GM21381 (cell line): ENCODE data around the gene OR4F15.
"Not testable (repeated sequence)": the region's sequence is repeated elsewhere in the genome, so short reads cannot be mapped to it uniquely, and the experiment has no call there.

Source experiments
- ATAC-seq: cut with Tn5 transposase; IDR thresholded peaks from one replicate; pipeline ENCODE4 v1.9.1; 2021; ENCODE audit warnings: mild to moderate bottlenecking, moderate library complexity; ENCODE audit not compliant: unreplicated experiment

Gene OR4F15, protein sequence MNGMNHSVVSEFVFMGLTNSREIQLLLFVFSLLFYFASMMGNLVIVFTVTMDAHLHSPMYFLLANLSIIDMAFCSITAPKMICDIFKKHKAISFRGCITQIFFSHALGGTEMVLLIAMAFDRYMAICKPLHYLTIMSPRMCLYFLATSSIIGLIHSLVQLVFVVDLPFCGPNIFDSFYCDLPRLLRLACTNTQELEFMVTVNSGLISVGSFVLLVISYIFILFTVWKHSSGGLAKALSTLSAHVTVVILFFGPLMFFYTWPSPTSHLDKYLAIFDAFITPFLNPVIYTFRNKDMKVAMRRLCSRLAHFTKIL

DNA sequence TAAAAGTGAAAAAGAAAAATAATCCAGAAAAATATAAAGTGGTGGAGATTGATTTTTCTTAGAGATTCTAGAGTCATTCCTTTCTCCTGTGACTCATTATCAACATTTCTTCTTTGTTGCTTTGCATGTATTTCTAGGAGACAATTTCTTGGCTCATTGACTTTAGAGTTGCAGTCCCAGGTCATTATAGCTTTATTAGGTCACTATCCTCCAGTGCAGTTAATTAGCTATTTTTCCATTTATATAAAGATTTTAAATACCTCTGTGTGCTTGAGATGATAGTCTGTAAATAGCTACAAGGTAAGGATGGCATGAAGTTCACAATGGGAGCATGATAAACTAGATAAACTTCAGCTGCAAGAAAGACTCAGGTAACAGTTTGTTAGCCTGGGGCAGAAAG, at the start of gene OR4F15:
TSS of gene OR4F15 (plus strand) at position 301 of the 400 bp plus-strand sequence. CDS start 5,985 bp downstream, outside the sequence.
- ATAC-seq = no peak

DNA sequence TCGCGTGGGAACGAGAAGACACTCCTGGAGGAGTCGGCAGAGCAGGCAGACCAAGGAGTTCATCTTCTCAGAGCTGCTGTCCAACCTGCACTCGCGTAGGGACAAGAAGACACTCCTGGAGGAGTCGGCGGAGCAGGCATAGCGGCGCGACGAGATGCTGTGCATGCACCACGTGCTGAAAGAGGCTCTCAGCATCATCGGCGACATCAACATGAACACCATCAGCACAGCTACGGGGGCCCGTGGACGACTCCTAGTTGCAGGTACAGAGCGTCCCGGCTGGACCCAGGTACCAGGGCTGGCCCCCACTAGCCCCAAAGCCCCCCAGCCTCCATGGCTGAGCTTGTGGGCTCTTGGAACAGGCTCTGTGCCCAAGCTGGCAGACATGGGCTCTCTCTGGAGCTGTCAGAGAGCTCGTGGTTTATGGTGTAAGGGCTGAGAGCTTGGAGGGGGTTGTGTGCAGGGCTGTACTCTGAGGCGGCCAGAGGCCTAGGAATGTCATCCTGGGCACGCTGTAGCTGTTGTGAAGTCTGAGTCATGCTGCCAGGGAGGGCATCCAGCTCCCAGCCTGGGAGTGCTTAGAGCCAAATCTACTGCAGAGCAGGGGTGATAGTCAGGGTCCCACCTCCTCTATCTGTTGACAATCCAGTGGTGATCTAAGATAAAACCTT, 47.2 kb upstream of the OR4F15 start:
- not testable (repeated sequence) for ATAC-seq

DNA sequence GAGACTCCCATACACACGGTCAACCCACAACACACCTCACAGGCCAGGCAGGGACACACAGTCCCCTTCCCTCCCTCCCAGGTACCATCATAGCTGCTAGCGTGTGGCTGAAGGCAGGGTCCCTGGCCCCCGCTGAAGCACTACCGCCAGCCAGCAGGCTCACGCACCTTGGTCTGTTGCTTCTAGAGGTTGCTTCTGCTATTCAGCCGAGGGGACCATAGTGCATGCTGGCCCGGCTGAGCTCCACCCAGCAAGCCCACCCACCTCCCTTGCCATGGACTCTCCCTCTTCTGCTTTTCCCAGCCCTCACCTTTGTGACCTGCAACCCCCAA, 46.7 kb upstream of the OR4F15 start:
- ATAC-seq = not testable (repeated sequence)

DNA sequence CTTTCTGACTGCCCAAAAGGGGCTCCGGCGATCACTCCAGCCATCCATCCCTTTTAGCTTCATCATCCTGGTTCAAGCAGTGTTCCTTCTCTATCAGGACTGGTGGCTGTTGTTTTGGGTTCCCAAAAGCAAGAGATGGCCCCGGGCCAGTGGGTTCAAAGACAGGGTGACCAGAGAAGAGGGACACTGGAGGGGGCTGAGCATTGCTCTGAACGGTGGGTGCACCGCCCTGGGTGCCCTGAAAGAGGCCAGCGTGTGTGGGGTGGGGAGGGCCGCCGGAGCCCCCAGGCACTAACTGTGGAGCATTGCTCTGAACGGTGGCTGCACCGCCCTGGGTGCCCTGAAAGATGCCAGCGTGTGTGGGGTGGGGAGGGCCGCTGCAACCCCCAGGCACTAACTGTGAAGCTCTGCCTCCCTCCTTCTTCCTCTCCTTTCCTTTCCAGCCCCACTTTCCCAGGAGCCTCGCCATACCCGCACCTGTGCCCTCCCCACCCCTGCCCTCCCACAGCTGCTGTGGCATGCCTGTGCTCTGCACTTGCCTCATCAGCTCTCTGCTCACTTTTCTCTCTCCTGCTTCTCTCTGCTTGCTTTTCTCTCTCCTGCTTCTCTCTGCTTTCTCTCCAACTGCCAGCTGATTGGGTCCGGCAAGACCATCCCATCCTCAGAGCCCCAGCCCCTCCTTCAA, 46.1 kb upstream of the OR4F15 start:
- ATAC-seq = no peak

DNA sequence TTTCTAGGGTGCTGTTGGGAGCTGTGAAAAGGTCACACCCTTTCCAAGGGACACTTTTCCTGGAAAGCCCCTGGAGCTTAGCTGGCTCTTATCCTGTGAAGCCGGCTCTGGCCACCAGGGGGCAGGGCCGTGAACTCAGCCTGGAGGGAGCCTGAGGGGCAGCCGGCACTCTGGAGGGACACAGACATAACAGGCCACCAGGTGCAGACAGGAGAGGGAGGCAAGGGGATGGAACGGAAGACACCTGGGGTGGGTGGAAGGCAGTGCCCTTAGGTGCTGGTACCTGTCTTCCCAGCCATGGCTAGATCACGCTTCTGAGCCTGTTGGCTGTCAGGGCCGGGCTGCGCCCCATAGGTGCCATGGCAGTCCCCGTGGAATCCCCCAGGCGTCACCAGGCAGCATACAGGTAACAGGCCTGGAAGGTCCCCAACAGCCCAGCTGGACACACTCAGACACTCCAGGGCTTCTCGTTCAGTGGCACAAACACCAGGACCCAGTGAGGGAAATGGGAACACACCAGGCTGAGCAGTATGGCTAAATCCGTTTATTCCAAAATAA, 44.8 kb upstream of the OR4F15 start:
- not testable (repeated sequence) for ATAC-seq

DNA sequence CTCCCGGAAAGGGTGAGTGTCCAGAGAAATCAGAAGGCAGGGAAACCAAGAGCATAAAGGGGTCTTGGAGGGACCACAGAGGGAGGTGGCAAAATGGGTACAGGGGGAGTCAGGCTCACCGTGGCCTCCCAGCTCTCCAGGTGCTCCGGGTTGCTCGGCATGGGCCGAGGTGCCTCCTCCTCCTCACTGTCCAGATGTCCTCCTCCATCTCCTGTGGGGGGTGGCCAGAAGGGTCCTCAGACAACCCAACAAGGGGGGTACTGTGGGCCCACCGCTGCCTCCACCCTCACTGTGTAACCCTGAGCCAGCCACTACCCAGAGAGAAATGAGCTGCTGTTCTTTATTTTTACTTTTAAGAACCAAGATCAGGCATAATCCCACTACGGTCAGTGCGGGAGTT, 39.1 kb upstream of the OR4F15 start:
- no peak for ATAC-seq

DNA sequence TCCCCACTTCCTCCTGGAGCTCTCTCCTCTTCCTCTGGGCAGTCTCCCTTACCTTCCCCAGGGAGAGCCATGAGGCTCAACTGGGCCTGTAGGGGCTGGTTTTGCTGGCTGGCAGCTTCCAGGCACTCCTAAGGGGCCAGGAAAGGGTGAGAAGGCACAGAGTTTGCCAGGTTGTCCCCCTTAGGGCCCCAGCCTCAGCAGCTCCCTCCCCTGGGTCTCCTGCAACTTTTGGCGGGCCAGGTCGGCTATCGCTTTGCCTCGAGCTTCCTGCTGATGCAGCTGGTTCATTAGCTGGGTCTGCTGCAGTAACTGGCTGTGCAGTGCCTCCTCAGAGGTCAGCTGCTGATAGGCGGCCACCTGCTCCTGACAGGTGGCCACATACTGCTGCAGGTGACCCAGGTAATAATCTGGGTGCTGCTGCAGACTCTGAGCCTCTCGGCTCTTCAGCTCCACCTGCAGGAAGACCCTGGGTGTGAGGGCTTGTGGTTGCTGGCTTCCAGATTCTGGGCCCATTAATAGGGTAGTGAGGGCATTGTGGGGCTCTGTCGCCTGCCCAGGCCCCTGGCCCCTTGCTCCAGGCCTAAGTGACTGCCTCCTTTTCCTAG, 38.4 kb upstream of the OR4F15 start:
- ATAC-seq = no peak

DNA sequence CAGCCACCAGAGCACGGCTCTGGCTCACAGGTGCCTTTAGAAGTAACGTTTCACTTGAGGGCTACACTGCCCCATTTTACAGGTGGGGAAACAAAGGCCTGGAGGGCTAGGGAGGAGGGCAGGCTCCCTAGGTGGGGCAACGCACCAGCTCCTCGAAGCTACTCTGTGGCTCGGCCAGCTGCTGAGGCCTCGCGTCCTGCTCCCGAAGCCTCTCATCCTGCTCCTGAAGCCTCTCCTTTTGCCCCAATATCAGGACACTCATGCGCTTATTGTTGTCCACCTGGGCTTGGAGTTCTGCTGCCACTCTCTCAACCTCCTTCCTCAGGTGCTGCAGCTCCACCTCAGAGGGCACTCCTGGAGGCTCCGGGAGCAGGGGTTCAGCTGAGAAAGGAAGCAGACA, 36.9 kb upstream of the OR4F15 start:
- ATAC-seq = no peak

DNA sequence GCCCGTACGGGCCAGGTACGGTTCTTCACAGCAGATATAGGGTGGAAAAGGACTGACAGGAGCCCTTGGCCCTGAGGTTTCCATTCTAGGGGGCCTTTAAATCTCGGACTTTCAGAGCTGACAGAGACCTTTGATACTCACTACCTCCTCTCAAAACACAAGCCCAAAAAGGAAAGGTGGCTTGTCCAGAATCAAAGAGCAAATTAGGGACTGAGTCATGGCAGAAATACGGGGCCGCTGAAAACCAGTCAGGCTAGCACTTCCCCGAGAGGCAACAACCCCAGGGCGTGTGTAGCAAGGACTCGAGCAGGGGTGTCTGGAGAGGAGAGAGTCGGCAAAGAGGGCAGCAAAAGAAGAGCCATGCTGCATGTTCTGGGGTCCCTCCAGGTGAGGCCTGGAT, 33.4 kb upstream of the OR4F15 start:
- ATAC-seq = not testable (repeated sequence)

DNA sequence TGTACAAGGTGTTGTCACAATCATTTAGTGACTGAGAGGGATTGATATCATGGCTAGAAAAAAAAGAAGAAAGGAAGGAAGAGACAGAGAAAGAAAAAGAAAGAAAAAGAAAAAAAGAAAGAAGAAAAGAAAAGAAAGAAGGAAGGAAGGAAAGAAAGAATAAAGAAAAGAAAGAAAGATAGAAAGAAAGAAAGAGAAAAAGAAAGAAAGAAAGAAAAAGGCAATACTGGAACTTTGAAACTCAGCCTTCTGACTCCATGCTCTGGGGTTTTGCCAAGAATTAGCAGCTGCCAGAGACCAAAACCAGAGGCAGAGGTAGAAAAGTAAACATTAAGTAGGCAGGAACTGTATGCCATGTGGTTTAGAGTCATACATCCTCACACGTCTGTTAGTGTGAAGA, 31.8 kb upstream of the OR4F15 start:
- ATAC-seq = not testable (repeated sequence)

DNA sequence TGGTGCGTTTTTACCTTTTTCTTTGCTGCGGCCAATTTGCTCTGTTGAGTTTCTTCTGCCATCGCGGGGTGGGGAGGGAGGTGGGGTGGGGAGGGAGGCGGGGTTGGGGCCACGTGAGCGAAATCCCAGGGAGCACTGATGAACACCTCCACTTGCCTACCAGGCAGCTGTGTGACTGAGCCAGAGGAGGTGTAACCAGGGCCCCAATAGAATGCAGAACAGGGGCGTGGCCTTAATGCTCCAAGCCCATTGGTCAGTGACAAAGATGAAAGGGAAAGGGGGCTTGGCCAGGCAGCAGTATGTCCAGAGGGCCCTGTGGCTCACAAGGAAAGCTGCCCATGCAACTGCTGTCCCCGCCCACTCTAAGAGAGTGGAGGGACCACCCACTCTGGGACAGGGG, 30.1 kb upstream of the OR4F15 start:
- no peak for ATAC-seq

DNA sequence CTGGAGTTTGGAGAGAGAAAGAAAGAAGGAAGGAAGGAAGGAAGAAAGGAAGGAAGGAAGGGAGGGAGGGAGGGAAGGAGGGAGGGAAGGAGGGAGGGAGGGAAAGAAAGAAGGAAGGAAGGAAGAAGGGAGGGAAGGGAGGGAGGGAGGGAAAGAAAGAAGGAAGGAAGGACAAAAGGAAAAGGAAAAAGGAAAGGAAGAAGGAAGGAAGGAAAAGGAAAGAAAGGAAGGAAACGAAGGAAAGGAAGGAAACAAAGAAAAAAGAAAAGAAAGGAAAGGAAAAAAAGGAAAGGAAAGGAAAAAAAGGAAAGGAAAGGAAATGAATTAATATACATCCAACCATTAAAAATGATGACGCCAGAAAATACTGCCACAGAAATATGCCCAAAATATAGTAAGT, 27.4 kb upstream of the OR4F15 start:
- ATAC-seq = no peak

DNA sequence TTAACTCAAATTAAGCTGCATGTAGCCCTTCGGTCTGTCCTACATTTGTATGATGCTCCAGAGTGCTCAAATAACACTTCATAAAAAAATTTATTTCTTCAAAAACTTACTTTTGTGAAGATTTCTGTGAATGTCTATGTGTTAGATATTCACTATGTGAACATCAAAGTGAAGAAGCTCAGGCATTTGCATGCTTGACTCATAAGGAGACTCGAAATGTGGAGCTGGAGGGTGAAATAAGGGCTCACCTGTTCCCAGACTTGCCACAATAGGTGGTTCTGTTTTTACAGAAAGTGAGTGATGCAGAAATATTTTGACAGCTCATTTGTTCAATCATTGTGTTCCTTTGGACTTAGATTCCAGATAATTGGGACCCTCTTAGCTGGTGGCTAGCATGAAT, 25.6 kb upstream of the OR4F15 start:
- ATAC-seq = not testable (repeated sequence)

DNA sequence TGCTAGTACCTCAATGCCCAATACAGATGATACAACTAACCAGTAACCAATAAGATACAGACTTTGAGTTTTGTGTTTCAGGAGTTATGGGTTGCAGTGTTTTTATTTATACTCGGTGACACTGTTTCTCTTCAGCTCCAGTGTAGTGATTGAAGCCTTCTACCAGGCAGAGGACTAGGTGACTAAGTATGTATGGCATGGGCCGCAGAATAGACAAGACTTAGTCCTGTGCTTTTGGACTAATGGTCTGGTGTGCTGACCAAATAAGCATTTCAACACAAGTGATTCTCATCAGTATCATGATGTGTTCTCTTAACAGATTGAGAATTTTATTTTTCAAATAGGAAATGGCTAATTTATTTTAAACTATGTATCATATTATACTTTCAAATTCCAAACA, 24.0 kb upstream of the OR4F15 start:
- ATAC-seq = not testable (repeated sequence)

DNA sequence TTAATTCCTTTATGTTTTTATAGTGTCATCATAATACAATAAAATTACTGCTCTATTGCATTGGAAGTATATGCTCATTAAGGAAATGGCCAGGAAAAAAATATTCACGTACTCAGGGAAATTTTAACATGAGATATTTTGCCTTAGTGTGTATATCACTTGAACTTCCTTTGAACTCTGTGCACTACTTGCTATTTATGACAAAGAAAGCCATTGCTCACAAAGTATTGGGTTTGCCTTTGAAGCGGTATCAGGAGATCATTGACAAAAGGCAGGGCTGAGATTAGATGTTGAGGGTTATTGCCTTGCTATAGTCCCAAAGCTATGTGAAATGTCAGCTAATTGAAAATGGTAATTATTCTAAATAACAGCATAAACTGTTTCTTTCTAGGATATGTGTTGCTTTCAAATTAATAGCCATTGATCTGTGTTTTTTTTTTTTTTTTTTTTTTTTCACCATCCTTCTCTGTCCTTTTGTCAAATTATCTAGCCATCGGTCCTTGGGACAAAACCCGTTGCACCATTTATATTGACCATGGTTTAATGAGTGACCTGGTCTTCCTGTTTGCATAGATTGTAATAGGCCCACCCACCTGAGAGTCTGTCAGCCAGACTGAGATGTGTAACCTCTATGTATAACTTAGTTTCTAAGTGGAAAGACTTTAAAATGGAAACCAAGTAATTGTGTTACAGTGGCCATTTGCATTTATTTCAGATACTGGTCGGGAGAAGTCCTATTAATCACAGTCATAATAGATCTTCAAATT, 23.3 kb upstream of the OR4F15 start:
- ATAC-seq = not testable (repeated sequence)

DNA sequence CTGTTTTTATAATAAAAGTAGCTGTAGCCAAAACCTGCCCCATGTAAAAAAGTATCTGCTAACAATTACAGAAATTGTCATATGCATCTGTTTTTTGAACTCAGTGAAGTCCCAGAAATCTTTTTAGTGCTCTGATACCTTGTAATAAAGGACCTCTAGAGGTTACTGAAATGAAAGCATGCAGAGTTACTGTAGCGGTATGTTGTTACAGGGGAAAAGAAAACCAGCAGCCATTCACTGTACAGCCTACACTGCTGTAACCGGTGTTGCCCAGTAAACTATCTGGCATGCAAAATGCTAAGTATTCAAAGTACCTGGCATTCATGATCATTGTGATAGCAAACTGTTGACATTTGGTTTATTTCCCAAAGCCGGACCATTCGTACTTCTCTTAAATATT, 21.3 kb upstream of the OR4F15 start:
- not testable (repeated sequence) for ATAC-seq

DNA sequence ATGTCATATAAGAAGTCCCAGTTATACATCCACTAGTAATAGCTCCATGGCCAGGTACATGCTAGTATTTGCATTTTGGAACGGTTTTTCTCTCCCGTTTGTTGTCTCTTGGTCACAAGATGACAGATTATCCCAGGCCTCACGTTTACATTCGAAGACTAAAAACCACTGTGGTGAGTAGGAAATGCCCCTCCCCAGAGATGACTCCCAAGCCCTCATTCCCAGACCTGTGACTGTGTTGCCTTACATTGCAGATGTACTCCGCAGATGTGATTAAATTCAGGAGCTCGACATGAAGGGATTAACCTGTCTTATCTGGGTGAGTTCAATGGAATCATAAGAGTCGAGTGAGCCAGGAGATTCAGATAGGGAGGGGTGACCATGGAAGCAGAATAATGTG, 18.0 kb upstream of the OR4F15 start:
- not testable (repeated sequence) for ATAC-seq

DNA sequence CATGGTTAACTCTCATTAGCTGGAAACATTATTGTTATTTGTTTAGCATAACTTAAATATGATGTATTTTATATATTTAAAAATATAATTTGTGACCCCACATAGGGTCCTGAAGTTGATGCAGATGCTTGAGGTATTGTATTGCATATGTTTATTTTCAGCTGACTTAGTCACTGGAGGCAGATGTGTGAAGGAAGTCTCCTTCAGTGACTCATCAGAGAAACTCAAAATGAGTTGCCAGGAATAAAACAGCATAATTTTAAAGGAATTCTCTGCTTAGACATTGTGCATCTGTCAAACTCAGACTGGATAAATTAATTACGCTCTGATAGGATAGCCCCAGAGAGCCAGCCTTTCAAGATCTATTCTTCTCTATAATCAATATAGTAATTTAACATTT, 16.5 kb upstream of the OR4F15 start:
- ATAC-seq = no peak

DNA sequence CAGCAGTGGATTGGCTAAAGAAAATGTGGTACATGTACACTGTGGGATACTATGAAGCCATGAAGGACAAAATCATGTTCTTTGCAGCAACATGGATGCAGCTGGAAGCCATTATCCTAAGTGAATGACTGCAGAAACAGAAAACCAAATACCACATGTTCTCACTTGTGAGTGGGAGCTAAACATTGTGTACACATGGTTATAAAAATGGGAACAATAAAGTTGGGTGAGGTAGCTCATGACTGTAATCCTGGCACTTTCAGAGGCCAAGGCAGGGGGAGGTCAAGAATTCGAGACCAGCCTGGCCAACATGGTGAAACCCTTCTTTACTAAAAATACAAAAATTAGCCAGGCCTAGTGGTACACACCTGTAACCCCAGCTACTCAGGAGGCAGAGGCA, 12.3 kb upstream of the OR4F15 start:
- ATAC-seq = no peak

DNA sequence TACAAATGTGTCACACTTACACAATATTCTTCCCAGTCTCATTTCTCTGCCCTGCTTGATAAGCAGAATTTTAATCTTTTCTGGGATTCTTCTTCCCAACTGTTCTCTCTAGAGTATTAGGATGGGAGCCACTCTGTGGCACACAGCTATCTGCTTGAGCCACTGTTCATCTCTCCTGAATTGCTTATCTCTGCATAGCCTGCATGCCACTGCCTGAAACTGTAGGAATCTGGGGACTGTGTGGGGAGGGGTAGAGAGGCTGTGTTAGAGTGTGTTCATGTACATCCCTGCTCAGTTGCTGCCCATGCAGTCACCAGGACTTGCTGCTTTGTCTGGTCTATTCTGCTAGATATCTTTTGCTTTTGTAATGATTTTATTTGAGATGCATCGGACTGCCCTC, 11.0 kb upstream of the OR4F15 start:
- ATAC-seq = no peak

DNA sequence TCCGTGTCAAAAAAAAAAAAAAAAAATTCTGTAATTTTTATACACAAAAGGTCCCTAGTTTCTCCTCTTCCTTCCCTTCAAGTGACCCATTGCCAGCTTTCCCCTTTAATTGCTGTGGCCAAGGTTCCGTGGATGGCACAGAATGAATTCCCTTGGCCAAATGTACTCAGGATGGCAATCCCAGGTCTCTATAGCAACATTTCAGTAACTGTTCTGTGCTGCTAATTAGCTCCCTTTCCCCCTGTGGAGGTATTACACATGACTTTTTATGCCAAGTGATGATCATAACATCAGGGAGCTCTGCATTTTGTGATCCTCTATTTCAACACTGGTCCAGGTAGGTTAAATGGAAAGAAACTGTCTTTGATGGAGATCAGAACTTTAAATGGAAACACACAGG, 8.8 kb upstream of the OR4F15 start, which contains the start of gene OR4F6:
TSS of gene OR4F6 (plus strand) at position 301 of the 400 bp plus-strand sequence. CDS start 2,211 bp downstream, outside the sequence.
- ATAC-seq = no peak
